Endothelial cell of umbilical vein (primary cell): ENCODE data around the gene PSMC3. TPM values are rescaled to one million over a fixed set of nuclear protein-coding genes. Genes with fewer than 3 reads are reported as not detected.

ENCODE experiments used
- BruUV-seq: library from RNA; stranded (reverse); fragments of 400-500 nt; replicated peaks from 2 replicates; lab custom pipeline; 2021; lab: Mats Ljungman, UMichigan
- CTCF ChIA-PET: fragments of 300-600, 350-600 bp; sonication (Branson Sonifier 250); formaldehyde crosslinking; loops from one replicate; lab custom pipeline; 2021; ENCODE audit warnings: antibody characterized with exemption, inconsistent platforms; lab: Charles Lee
- POLR2A ChIA-PET: fragments of 300-600, 350-600 bp; sonication (Branson Sonifier 250); formaldehyde crosslinking; loops from one replicate; lab custom pipeline; 2021; ENCODE audit warnings: antibody characterized with exemption, inconsistent platforms; lab: Charles Lee
- DNase-seq: peaks from one replicate; pipeline ENCODE4 v3.0.0-alpha.2; 2011; ENCODE audit warnings: low read depth, low spot score
- FAIRE-seq: peaks from 2 replicates; lab custom pipeline; 2011; peaks lifted over from hg19 to GRCh38; lab: Jason Lieb, UNC
- H2AFZ ChIP-seq: 2 replicates; pipeline ENCODE4 v1.6.0; 2012; ENCODE audit warnings: low read depth, low read length, control low read depth, inconsistent platforms
- H3K27ac ChIP-seq: 2 replicates; pipeline ENCODE4 v1.5.1; 2011; ENCODE audit warnings: low read depth, mild to moderate bottlenecking, control low read depth, low read length, moderate library complexity; ENCODE audit not compliant: insufficient read depth
- H3K27me3 ChIP-seq, 2 experiments: 2 replicates each; pipeline versions ENCODE4 v1.6.0 to v1.6.1; 2011; ENCODE audit warnings: low read length in 2 of 2, mixed read lengths in 1 of 2; ENCODE audit not compliant: control insufficient read depth in 2 of 2, insufficient read depth in 2 of 2
- H3K36me3 ChIP-seq, 2 experiments: 2 replicates in 1 of 2; 3 replicates in 1 of 2; pipeline ENCODE4 v1.5.1; 2011; ENCODE audit warnings: low read length in 2 of 2, mild to moderate bottlenecking in 1 of 2, moderate library complexity in 1 of 2; ENCODE audit not compliant: control insufficient read depth in 2 of 2, insufficient read depth in 2 of 2; ENCODE audit errors: extremely low read depth in 1 of 2
- H3K4me1 ChIP-seq: 3 replicates; pipeline ENCODE4 v1.5.1; 2011; ENCODE audit warnings: mild to moderate bottlenecking, low read length; ENCODE audit not compliant: control insufficient read depth, insufficient read depth; ENCODE audit errors: extremely low read depth
- H3K4me2 ChIP-seq: 2 replicates; pipeline ENCODE4 v1.6.1; 2011; ENCODE audit warnings: low read length, control low read depth, mixed read lengths; ENCODE audit not compliant: insufficient read depth
- H3K4me3 ChIP-seq, 3 experiments: fragments of 200-600 bp in 1 of 3; sonication (generic), shearing (Covaris generic) in 1 of 3; replicated peaks in 1 of 3; 2 replicates each; pipeline ENCODE4 v1.5.1; 2011 to 2016; ENCODE audit warnings: control low read depth in 3 of 3, low read length in 3 of 3, mild to moderate bottlenecking in 2 of 3, inconsistent platforms in 1 of 3, low read depth in 1 of 3, moderate library complexity in 1 of 3; ENCODE audit not compliant: insufficient read depth in 1 of 3
- H3K79me2 ChIP-seq: 2 replicates; pipeline ENCODE4 v1.6.0; 2012; ENCODE audit warnings: low read length, inconsistent platforms; ENCODE audit not compliant: control insufficient read depth, insufficient read depth
- H3K9ac ChIP-seq: replicated peaks from 2 replicates; pipeline ENCODE3; 2011; ENCODE audit warnings: low read length, control low read depth; ENCODE audit not compliant: insufficient read depth; ENCODE audit errors: extremely low read depth
- H3K9me1 ChIP-seq: replicated peaks from 3 replicates; pipeline ENCODE4 v1.6.0; 2011; ENCODE audit warnings: mild to moderate bottlenecking, low read length; ENCODE audit not compliant: control insufficient read depth, insufficient read depth; ENCODE audit errors: extremely low read depth
- H3K9me3 ChIP-seq: replicated peaks from 2 replicates; pipeline ENCODE4 v1.5.1; 2012; ENCODE audit warnings: low read length, inconsistent platforms; ENCODE audit not compliant: control insufficient read depth, insufficient read depth
- H4K20me1 ChIP-seq: replicated peaks from 2 replicates; pipeline ENCODE3; 2011; ENCODE audit warnings: mild to moderate bottlenecking, low read length; ENCODE audit not compliant: control insufficient read depth, insufficient read depth; ENCODE audit errors: extremely low read depth
- CTCF ChIP-seq, 2 donors: IDR thresholded peaks; 1 replicate in 1 of 2; 2 replicates in 1 of 2; pipeline ENCODE4 v1.5.1; 2011; ENCODE audit warnings: low read length in 2 of 2, mild to moderate bottlenecking in 2 of 2, moderate library complexity in 2 of 2, control low read depth in 1 of 2, inconsistent platforms in 1 of 2, low read depth in 1 of 2; ENCODE audit not compliant: insufficient read depth in 1 of 2; ENCODE audit errors: extremely low read depth in 1 of 2
- EZH2 ChIP-seq: IDR thresholded peaks from 2 replicates; pipeline ENCODE4 v1.6.1; 2012; ENCODE audit warnings: borderline replicate concordance, low read depth, mild to moderate bottlenecking, moderate library complexity, low read length, inconsistent platforms; ENCODE audit not compliant: severe bottlenecking
- FOS ChIP-seq: IDR thresholded peaks from 2 replicates; pipeline ENCODE4 v1.6.1; 2011; ENCODE audit warnings: mild to moderate bottlenecking, low read length, moderate library complexity, borderline replicate concordance; ENCODE audit not compliant: insufficient read depth
- GATA2 ChIP-seq: IDR thresholded peaks from 2 replicates; pipeline ENCODE4 v1.7.0; 2011; ENCODE audit warnings: low read depth, mild to moderate bottlenecking, moderate library complexity, mixed read lengths, low read length; ENCODE audit not compliant: insufficient read length, insufficient read depth
- JUN ChIP-seq: IDR thresholded peaks from 2 replicates; pipeline ENCODE4 v1.6.1; 2011; ENCODE audit warnings: borderline replicate concordance, low read depth; ENCODE audit not compliant: insufficient read length, insufficient read depth
- MAX ChIP-seq: IDR thresholded peaks from 2 replicates; pipeline ENCODE4 v1.6.1; 2011; ENCODE audit not compliant: insufficient read depth, insufficient read length
- MYC ChIP-seq: IDR thresholded peaks from one replicate; pipeline ENCODE4 v1.6.1; 2011; ENCODE audit warnings: mild to moderate bottlenecking, low read depth, low read length
- POLR2A ChIP-seq: IDR thresholded peaks from 2 replicates; pipeline ENCODE4 v1.6.1; 2012; ENCODE audit warnings: low read depth, mild to moderate bottlenecking, control low read depth, low read length
- POLR2AphosphoS5 ChIP-seq: IDR thresholded peaks from 2 replicates; pipeline ENCODE4 v1.6.1; 2012; ENCODE audit warnings: low read depth, mild to moderate bottlenecking, control low read depth, low read length, moderate library complexity; ENCODE audit not compliant: insufficient read depth
- dilution Hi-C: fragments of 300-500 bp; cut with MboI; formaldehyde crosslinking; loops from one replicate; pipeline ENCODE4 v1.15.0; 2019; ENCODE audit warnings: low sequenced_read_pairs; ENCODE audit not compliant: extremely low pct_ligation_motif_present
- intact Hi-C: fragments of 100-400 bp; cut with micrococcal nuclease; formaldehyde crosslinking; loops from one replicate; pipeline ENCODE4 v1.10.0; 2022
- polyA plus RNA-seq, 4 experiments: library from polyadenylated mRNA; depleted of rRNA in 3 of 4; stranded (reverse) in 3 of 4; unstranded in 1 of 4; fragments of >200 nt; gene quantifications; 2 replicates each; pipeline versions ENCODE4 v1.2.1 to v1.2.3, GENCODE V29; 2011 to 2012; ENCODE audit warnings: missing spikeins in 1 of 4
- total RNA-seq: library from RNA; stranded (reverse); gene quantifications from 2 replicates; pipeline ENCODE4 v1.2.3, GENCODE V29; 2021

PSMC3 gene
- total and polyA plus RNA-seq, 2 donors (not counting 3 experiments of a cell fraction or from before 2014, with no cell fraction given): 179 to 203 TPM

- FAIRE-seq: no peak
- CTCF ChIA-PET: no interaction called here
- no TSS peak for BruUV-seq
These were observed 10.5 kb upstream of the PSMC3 start for GRCh38 chr11:47436726-47437125.

DNA sequence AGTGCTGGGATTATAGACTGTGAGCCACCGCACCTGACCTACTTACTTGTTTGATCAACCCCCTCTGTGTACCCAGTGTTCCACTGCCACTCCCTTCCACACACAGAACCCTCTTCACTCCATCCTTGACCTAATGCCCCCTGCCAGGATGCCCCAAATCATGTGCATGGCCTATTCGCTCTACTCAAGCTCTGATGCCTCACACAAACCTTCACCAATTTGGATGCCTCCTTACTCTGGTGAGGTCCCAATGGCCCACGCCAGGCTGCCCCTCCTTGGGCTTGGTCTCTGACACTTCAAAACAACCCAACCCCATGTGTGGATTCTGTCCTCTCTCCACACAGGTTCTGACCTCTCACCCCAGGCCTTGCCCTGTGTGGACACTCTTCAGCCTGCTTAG lies 9.4 kb upstream of the PSMC3 start:
- no peak for DNase-seq
- Histone ChIP-seq H3K9me3 (no peaks in the 10 kb centered on the region), H3K79me2 (no peaks in the 10 kb centered on the region), H3K27me3 (no peaks in the 10 kb centered on the region), H3K4me3 (no peak overlapping the region), H3K4me1 (no peaks in the 10 kb centered on the region), H3K9ac (no peak overlapping the region), H3K9me1 (no peaks in the 10 kb centered on the region), H3K27ac (no peak overlapping the region), H3K4me2 (no peak overlapping the region), H3K36me3 (no peaks in the 10 kb centered on the region), H4K20me1 (no peaks in the 10 kb centered on the region), H2AFZ (no peak overlapping the region)
- POLR2A ChIA-PET: no interaction called here
- CTCF ChIA-PET: interaction anchor here (2.0 kb wide), 1 partner anchor 18 kb away, joined by 7 read pairs; no protein-coding TSS in a partner anchor
- no peak for TF ChIP-seq POLR2AphosphoS5
- no peak for TF ChIP-seq MAX
- no peak for TF ChIP-seq MYC
- no peak for TF ChIP-seq FOS
- TF ChIP-seq GATA2: no peak
- TF ChIP-seq EZH2: no peak
- no peak for TF ChIP-seq POLR2A
- no peak for TF ChIP-seq CTCF (IDR thresholded peaks at IDR 0.05; ENCODE audit: extremely low read depth in 1 of 2, insufficient read depth in 1 of 2, low read depth in 1 of 2, low read length in 2 of 2)
- no peak for TF ChIP-seq JUN
- BruUV-seq: no TSS peak
- intact Hi-C loops (no loop called here), dilution Hi-C loops (no loop called here)
- no peak for FAIRE-seq

More at GRCh38 chr11:47436726-47437125, 10.5 kb upstream of the PSMC3 start:
- no peaks in the 10 kb centered on the region for H3K4me1 ChIP-seq
- no peaks in the 10 kb centered on the region for H3K27me3 ChIP-seq
- H3K36me3 ChIP-seq: no peaks in the 10 kb centered on the region
- intact Hi-C loops: no loop called here
- DNase-seq: no peak
- H3K9me3 ChIP-seq: no peaks in the 10 kb centered on the region
- no peak overlapping the region for H3K9ac ChIP-seq
- H3K9me1 ChIP-seq: no peaks in the 10 kb centered on the region
- no peaks in the 10 kb centered on the region for H3K79me2 ChIP-seq
- POLR2A ChIA-PET: no interaction called here
- dilution Hi-C loops: no loop called here
- H4K20me1 ChIP-seq: no peaks in the 10 kb centered on the region
- H2AFZ ChIP-seq: no peak overlapping the region
- no peak overlapping the region for H3K4me2 ChIP-seq
- H3K4me3 ChIP-seq: no peak overlapping the region
- TF ChIP-seq FOS (no peak), MYC (no peak), CTCF (IDR thresholded peaks at IDR 0.05; ENCODE audit: extremely low read depth in 1 of 2, insufficient read depth in 1 of 2, low read depth in 1 of 2, low read length in 2 of 2) (no peak), EZH2 (no peak)
- H3K27ac ChIP-seq: no peak overlapping the region
